Measurements from ENCODE around the gene TPRG1. TPM values are rescaled to one million over a fixed set of nuclear protein-coding genes. Genes with fewer than 3 reads are reported as not detected.

Gene TPRG1
- total RNA-seq, 6 experiments from 2014 or later = 8.0 to 33.6 (median 18.1) TPM

DNA sequence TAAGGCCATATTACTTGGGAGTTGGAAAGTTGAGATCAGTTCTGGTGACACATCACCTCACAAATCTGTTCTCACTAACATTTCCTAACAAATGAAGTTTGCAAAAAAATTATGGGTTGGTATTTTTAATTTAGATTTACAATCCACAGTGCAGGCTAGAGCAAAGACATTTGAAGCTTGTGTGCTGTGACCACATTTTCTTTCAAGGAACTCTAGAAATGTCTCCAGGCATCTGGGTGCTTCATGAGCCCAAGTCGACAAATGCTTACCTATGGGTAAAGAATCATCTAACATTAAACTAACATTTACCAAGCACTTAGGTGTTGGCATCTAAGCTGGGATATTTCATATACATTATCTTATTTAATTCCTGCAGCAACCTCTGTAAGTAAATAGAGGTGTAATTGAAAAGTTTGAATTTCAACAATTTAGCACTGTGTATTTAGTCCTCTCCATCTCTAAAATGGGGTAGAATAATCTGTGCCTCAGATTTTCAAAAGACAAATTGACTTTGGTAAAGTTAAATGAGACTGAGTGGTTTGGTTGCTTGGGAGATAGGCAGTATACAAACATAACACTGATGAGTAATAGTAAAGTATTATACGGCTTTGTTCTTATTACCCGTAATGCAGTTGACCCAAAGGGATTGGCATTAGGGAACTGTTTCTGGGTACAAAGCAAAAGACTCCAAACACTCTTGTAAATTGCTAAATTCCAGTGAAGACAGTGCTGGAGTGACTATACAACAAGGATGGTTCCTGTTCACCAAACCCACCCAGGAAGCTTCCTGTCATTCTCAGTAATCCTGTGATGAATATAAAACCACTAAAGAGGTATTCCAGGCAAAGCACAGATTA lies 162.5 kb downstream of the TPRG1 start:
- Histone ChIP-seq H3K27me3 (no peaks in the 10 kb centered on the region), H3K27ac (no peak overlapping the region), H3K4me3 (no peak overlapping the region), H3K36me3 (no peaks in the 10 kb centered on the region), H3K4me1 (no peaks in the 10 kb centered on the region), H3K9me3 (no peaks in the 10 kb centered on the region)
- DNase-seq (no peak), ATAC-seq (no peak)
- intact Hi-C loops (cut with DNase I) = no loop called here
- TF ChIP-seq CTCF (IDR thresholded peaks at IDR 0.05) (no peak), POLR2A (IDR thresholded peaks at IDR 0.05) (no peak)
- 79% methylated on average over 3 of the region's 3 CpGs for WGBS (ENCODE audit: insufficient coverage, low coverage, low lambda C conversion rate, missing lambda C conversion rate)

- ATAC-seq (no peak), DNase-seq (no peak)
- intact Hi-C loops (cut with DNase I) = no loop called here
- Histone ChIP-seq H3K36me3 (no peaks in the 10 kb centered on the region), H3K4me3 (no peak overlapping the region), H3K4me1 (no peaks in the 10 kb centered on the region), H3K27ac (no peak overlapping the region), H3K9me3 (no peaks in the 10 kb centered on the region), H3K27me3 (no peaks in the 10 kb centered on the region)
- no peak for TF ChIP-seq POLR2A (IDR thresholded peaks at IDR 0.05)
- TF ChIP-seq CTCF (IDR thresholded peaks at IDR 0.05) = no peak
Observed at GRCh38 chr3:189337673-189338091, 165.9 kb downstream of the TPRG1 start.

GRCh38 chr3:189338366-189338765 lies 166.6 kb downstream of the TPRG1 start:
- intact Hi-C loops (cut with DNase I) = no loop called here
- ATAC-seq (no peak), DNase-seq (no peak)
- 97% methylated on average over 4 of the region's 4 CpGs for WGBS (ENCODE audit: insufficient coverage, low coverage, low lambda C conversion rate, missing lambda C conversion rate)
- no peaks in the 10 kb centered on the region for H3K27me3 ChIP-seq
- no peaks in the 10 kb centered on the region for H3K36me3 ChIP-seq
- H3K4me1 ChIP-seq = no peaks in the 10 kb centered on the region
- H3K9me3 ChIP-seq = no peaks in the 10 kb centered on the region
- H3K27ac ChIP-seq = no peak overlapping the region
- H3K4me3 ChIP-seq = no peak overlapping the region
- TF ChIP-seq CTCF (IDR thresholded peaks at IDR 0.05) (no peak), POLR2A (IDR thresholded peaks at IDR 0.05) (no peak)

GRCh38 chr3:189339996-189340395 lies 168.2 kb downstream of the TPRG1 start:
- DNase-seq (no peak), ATAC-seq (no peak)
- H3K36me3 ChIP-seq = no peaks in the 10 kb centered on the region
- intact Hi-C loops (cut with DNase I) = no loop called here
- H3K27ac ChIP-seq = no peak overlapping the region
- WGBS (ENCODE audit: insufficient coverage, low coverage, low lambda C conversion rate, missing lambda C conversion rate) = 92% methylated on average over 5 of the region's 5 CpGs
- no peak overlapping the region for H3K4me3 ChIP-seq
- H3K27me3 ChIP-seq = no peaks in the 10 kb centered on the region
- TF ChIP-seq CTCF (IDR thresholded peaks at IDR 0.05) (no peak), POLR2A (IDR thresholded peaks at IDR 0.05) (no peak)
- H3K9me3 ChIP-seq = no peaks in the 10 kb centered on the region
- H3K4me1 ChIP-seq = no peaks in the 10 kb centered on the region

Data from right lobe of liver (tissue), 6 donors.